Retina (tissue), 1 donor: Measurements from ENCODE around the gene PRRC2B.
A peak's percentile ranks its signal among the peaks of the same experiment; 100 is the strongest.
"Not testable (repeated sequence)": the region's sequence is repeated elsewhere in the genome, so short reads cannot be mapped to it uniquely, and the experiment has no call there.

Experiments
- DNase-seq: peaks from one replicate; pipeline ENCODE4 v3.0.0-alpha.2; 2016

The PRRC2B gene

DNA sequence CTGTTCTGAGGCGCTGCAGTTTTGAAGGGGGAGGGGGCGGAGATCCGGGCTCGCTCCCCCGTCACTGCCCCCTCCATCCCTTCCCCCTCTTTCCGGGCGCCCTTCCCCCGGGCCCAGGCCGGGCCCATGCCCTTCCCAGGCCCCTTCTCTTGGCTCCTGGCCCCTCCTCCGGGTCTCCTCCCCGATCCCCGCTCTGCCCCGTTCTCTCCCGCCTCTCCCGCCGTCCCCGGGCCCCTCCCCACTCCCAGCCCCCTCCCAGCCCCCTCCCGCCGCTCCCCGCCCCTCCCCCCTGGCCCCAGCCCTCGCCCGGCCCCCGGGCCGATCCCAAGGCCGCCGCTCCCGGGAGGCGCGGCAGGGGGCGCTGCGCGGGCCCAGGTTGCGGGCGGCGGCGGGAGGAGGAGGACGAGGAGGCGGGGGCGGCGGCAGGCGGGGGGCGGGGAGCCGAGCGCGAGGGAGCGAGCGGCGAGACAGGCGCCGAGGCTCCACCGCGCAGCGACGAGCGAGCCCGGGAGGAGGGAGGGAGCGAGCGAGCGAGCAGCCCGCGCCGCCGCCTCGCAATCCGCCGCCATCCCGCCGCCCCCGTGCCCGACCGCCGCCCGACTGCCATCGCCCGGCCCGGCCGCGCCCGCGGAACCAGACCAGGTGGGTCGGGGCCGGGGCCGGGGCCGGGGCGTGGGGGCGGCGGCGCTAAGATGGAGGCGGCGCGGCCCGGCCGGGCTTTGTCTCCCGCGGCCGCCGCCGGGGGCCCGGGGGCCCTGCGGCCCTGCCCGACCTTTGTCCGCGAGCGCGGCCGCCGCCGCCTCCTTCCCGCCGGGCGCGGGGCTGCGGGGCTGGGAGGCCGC is at the start of gene PRRC2B:
TSS of gene PRRC2B (plus strand) at position 465 of the 842 bp plus-strand sequence. CDS start 36,059 bp downstream, outside the sequence.
- peak; percentile 57 for DNase-seq

DNA sequence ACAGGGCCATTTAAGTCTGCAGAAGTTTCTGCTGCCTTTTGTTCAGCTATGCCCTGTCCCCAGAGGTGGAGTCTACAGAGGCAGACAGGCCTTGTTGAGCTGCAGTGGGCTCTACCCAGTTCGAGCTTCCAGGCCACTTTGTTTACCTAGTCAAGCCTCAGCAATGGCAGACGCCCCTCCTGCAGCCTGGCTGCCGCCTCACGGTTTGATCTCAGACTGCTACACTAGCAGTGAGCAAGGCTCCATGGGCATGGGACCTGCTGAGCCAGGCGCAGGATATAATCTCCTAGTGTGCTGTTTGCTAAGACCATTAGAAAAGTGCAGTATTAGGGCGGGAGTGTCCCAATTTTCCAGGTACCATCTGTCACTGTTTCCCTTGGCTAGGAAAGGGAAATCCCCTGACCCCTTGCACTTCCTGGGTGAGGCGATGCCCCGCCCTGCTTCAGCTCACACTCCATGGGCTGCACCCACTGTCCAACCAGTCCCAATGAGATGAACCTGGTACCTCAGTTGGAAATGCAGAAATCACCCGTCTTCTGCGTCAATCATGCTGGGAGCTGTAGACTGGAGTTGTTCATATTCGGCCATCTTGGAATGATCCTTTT is 48.9 kb upstream of the PRRC2B start:
- DNase-seq, result not testable (repeated sequence)

DNA sequence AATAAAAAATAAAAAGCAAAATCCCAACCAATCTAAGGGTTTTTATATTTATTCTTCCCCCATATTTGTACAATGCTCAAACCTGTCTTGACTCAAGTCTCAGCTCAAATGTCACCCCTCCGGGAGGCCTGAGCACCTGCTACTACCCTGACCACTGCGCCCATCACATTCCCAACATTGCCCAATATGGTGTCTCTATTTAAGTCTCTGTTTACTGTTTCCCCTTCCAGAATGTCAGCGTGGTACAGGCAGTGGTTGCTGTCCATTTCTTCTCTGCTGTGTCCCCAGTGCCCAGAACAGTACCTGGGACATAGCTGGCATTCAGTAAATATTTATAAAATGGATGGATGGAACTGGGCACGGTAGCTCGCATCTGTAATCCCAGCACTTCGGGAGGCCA is 47.3 kb upstream of the PRRC2B start:
- no peak for DNase-seq

DNA sequence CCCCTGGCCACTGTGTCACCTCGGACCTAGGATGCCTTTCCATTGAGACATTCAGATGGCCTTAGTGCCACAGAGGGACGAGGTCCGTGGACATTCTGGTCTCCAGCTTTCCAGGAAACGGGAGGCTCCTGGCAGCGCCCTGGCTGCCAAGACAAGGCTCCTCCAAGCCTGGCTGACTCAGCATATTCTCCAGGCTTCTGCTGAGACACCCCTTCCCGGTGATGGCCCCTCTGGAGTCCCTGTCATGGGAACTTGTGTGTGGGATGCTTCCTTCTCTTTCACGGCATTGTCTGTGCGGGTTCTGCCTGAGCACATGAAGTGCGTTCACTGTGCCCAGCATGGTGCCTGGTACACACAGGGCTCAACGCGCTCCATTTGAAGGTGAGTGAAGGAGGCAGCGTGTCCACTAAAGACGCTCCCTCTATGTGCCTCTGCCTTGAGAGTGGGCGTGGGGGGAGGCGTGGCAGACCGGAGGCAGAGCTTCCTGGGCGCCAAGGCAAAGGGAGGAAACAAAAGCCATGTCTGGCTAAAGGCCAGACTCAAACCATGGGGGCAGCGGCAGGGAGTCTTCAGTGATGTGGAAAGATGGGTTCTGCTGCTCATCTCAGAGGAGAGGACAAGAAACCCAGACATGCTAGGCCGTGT is 46.4 kb upstream of the PRRC2B start:
- no peak for DNase-seq

DNA sequence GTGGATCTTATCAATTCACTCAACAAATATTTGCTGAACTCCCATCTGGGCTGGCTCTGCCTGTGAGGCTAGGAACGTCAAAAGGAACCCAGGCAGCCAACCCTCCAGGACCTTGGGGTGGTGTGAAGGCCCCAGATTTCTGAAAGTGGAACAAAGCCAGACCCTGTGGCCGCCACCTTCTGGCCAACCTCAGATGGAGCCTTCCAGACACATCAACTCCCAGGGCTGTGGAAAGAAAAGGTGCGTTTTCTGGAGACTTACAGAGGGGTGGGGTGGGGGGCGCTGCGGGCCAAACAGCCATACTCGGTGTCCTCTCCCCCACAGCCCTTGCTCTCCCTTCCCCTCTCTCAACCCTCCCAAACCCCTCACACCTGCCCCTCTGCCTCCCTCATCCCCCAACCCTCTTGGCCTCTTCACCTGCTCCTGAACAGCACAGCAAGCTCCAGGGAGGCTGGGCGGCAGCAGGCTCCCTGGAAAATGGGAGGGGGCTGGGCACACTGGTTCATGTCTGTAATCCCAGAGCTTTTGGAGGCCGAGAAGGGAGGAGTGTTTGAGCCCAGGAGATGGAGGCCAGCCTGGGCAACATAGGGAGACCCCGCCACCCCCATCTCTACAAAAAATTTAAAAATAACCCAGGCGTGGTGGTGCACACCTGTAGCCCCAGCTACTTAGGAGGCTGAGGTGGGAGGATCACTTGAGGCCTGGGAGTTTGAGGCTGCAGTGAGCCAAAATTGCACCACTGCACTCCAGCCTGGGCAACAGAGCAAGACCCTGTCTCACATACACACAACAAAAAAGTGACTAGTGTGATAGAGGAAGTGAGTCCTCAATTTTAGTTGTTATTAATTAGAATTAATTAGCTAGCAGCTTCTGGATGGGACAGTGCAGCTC is 45.0 kb upstream of the PRRC2B start:
- DNase-seq, result no peak

DNA sequence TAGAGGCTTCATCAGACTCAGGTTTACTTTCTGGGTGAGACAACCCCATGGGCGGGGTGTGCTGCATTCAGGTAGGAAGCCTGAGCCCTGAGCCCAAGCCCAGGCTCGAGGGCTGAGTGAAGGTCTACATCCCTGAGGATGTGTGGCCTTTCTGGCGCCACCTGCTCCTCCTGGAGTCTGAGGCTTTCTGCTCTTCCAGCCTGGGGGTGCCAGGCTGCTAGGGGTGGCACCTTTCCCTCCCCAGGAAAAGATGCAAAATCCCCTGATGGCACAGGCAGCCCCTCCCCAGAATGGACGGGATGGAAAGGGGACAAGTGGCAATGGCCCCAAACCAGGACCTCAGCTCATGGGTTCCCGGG is 44.4 kb upstream of the PRRC2B start:
- no peak for DNase-seq

DNA sequence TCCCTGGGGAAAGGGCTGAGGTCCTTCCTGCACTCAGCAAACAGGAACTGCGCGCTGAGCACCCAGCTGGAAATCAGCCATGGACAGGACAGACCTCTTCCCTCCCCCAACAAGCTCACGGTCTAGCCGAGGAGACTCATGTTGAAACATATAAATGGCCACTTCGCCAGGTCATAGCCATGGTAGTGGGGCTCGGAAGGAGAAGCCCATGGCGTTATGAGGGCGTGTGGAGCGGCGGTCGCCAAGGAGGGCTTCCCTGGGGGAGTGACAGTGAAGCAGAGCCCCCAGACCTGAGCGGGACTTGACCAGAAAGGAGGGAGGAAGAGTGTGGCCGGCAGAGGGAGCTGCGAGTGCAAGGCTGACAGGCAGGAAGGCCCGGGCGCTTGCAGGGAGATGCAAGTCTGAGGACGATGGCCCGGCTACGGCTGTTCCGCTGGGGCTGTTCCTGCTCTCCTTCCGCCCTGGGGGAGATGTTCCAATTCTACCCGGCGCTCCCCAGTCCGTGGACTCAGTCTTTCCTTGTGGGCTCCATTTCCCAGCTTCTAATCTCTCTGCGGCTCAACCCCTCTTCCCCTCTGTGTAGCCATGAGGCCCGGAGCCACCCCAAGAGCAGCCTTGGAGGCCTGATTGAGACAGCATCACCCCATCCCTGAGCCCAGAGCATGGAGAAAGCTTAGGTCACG is 43.9 kb upstream of the PRRC2B start:
- DNase-seq, result peak; percentile 92

DNA sequence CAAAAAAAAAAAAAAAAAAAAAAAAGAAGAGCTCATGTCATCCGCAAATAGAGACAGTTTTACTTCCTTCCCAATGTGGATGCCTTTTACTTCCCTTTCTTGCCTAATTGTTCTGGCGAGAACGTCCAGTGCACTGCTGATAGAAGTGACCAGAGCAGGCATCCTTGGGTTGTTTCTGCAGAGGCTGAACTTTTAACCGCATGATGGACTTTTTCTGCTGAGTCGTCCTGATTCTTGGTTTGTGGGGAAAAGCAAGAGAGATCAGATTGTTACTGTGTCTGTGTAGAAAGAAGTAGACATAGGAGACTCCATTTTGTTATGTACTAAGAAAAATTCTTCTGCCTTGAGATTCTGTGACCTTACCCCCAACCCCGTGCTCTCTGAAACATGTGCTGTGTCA is 37.4 kb upstream of the PRRC2B start:
- not testable (repeated sequence) for DNase-seq

DNA sequence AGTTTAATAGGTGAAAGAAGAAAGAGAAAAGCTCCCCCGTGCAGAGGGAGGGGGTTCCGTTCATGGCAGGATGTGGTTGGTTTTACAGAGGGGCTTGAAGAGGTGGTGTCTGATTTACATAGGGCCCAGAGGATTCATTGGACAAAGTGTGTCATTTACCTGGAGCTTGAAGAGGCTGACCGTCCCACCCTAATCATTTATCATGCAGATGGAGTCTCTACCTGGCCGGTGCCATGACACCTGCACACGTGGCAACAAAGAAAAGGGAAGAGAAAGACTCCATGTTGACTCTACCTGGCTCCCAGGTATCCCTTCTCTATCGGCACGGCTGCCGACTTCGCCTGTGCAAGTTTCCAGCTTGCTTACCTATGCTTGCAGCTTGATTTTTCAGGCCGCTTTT is 35.3 kb upstream of the PRRC2B start:
- no peak for DNase-seq

DNA sequence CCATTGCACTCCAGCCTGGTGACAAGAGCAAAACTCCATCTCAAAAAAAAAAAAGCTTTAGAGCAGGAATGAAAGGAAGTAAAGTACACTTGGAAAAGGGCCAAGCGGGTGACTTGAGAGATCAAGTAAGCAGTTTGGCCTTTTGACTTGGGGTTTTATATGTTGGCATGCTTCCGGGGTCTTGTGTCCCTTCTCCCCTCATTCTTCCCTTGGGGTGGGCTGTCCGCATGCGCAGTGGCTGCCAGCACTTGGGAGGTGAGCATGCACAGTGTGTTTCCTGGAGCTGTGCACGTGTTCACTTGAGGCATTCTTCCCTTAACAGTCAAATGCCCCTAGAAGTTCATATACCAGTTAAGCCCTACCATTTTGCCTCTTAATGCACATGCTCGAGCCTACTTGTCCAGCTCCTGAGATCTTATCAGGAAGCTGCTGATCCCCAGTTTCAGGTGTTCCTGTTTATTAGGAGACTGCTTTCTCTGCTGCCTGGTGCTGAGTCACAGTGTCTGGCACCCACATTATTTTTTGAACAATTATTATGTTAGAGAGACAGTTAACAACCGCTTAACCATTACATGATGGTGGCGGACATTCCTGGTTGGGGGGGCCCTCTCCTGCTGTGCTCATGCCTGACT is 32.6 kb upstream of the PRRC2B start:
- no peak for DNase-seq

DNA sequence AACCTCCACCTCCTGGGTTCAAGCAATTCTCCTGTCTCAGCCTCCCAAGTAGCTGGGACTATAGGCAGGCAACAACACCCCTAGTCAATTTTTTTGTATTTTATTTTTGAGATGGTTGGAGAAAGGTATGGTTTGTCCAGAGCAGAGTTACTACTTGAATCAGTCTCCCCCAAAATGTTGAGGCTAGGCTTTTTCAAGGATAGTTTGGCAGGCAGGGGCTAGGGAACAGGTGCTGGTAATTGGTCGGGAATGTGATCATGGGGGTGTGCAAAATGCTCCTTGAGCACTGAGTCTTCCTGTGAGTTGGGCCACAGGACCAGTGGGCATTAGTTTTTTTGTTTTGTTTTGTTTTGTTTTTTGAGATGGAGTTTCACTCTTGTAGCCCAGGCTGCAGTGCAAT is 28.3 kb upstream of the PRRC2B start:
- no peak for DNase-seq

DNA sequence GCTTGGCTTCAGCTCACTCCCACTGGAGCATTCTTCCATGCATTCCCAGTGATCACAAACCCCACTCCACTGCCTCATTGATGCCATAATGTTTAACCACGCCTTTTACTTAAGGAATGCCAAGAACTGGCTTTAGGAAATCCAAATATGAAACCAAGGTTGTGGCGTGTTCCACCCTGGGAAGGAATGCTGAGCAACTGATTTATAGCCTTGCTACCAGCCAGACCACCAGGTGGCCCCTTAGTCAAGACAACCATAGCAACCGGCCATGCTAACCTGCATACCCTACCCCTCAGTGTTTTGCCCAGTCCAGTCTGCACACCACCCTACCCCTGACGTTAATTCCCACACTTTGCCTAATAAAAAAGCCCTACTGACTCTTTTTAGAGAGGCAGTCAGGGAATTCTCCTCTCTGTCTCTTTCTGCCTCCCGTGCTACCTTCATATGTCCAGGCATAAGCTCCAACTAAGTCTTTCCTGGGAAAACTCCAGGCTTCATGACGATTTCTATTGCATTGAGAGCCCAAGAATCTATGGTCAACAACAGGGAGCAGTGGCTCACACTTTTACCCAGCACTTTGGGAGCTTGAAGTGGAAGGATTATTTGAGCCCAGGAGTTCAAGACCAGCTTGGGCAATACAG is 27.0 kb upstream of the PRRC2B start:
- peak; percentile 53 for DNase-seq

DNA sequence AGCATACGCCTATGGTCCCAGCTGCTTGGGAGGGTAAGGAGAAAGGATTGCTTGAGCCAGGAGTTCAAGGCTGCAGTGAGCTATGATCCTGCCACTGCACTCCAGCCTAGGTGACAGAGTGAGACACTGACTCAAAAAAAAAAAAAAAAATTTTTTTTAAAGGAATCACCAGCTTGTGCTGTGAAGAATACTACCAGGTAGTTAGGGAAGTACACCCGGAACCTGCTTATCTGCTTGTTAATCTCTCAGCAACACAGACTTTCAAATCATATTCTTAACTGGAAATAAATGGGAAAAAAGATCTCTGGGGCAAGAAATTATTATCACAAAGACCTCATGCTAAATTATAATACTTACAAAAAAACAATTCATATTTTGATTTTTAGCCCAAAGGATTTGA is 26.4 kb upstream of the PRRC2B start:
- no peak for DNase-seq

DNA sequence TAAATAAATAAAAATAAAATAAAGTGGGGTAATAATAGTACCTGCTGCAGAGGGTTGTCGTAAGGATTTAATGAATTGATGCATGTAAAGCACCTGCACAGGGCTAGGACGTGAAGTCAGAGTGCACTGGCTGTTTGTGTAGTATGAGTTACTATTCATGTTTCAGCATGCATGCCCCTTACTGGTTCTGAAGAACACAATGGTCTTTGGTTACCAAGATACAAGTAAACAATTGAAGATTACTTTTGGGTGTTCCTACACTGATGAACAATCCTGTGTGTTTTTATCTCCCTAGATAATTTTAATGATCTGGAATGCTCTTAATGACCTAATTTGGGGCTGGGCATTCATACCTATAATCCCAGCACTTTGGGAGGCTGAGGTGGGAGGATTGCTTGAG is 23.2 kb upstream of the PRRC2B start:
- DNase-seq, result no peak

DNA sequence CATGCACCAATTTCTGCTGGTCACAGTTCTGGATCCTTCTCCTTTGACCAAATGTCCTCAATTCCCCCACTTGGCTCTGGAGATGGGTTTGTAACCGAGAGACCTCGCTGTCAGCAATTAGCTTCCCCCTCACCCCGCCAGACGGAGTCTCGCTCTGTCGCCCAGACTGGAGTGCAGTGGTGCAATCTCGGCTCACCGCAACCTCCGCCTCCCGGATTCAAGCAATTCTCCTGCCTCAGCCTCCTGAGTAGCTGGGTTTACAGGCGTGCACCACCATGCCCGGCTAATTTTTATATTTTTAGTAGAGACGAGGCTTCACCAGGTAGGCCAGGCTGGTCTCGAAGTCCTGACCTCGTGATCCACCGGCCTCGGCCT is 21.3 kb upstream of the PRRC2B start:
- not testable (repeated sequence) for DNase-seq

DNA sequence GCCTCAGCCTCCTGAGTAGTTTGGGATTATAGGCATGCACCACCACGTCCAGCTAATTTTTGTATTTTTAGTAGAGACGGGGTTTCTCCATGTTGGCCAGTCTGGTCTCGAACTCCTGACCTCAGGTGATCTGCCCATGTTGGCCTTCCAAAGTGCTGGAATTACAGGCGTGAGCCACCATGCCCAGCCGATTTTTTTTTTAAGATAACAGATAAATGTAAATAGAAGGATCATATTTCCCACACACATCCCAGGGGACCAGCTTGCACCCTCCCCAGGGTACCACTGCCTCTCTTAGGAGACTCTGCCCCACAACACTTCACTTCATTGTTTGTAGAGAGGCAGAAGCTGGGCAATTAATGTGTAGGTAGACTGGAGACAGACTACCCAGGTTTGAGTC is 19.2 kb upstream of the PRRC2B start:
- DNase-seq, result not testable (repeated sequence)

DNA sequence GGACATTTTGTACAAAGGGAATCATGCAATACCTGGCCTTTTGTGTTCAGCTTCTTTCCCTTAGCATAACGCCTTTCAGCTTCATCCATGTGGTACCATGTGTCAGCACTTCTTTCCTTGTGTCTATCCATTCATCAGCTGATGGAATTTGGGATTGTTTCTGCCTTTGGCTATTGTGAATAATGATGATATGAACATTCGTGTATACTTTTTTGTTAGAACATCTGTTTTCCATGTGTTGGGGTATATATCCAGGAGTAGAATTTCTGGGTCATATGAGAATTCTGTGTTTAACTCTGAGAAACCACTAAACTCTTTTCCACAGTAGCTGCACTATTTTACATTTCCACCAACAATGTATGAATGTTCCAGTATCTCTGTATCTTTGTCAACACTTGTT is 14.8 kb upstream of the PRRC2B start:
- no peak for DNase-seq

DNA sequence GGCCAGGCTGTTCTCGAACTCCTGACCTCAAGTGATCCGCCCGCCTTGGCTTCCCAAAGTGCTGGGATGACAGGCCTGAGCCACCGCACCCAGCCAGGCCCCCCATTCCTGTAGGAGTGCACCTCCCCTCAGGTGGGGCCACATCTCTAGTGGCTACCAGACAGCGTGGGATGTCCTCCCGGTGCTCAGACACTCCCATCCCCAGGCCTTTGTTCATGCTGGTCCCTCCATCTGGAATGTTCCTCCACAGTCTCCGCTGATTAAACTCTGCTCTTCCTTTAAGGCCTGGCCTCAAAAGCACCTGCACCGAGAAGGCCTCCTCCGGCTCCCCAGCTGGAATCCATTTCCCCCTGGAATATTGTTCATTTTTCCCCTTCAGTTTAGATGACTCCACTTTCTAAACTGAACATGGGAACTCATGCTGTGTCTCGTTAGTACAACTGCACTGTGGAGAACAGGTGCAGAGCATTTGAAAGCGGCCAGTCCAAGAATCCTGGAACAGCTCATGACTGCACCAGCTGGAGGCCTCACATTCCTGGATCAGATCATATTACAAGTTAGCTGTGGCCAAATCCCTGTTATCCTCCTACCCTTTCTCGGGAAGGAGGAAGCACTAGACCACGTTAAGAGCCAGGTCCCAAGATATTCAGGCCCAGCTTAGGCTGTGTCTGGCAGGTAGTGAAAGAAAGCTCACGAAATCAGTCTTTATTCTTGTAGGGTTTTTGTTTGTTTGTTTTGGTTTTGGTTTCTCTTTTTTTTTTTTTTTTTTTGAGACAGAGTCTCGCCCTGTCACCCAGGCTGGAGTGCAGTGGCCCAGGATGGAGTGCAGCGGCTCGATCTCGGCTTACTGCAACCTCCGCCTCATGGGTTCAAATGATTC is 10.8 kb upstream of the PRRC2B start:
- DNase-seq, result peak; percentile 50

DNA sequence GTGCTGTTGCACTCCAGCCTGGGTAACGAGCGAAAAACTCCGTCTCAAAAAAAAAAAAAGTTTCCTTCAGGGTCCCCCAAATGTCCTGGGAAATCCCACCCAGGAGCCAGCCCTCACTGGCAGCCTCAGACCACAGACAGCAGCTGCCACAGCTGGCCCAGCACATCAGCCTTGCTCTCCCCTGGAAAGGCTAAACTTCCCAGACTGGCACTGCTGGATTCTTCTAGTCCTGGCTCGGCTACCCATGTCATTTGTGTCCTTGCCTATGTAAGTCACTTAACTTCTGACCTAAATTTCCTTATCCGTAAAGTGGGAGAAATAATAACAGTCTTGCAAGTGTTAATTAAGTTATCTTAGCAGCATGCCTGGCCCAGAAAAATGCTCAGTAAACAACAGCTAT is 8.6 kb upstream of the PRRC2B start:
- DNase-seq, result no peak

DNA sequence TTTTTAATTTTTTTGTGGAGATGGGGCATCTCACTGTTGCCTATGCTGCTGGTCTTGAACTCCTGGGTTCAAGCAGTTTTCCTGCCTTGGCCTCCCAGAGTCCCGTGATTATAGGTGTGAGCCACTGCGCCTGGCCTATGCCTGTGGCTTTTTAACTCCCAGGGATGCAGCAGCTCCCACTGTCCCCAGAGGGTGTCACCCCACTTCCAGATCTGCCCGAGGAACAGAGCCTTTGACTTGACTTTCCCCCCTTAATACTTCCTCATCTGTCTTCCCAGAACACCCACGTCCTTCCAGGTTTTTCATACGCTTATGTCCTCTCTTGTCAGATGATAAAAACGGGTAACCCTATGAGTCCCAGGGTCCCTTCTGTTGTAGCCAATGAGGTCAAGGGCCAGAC is 7.6 kb upstream of the PRRC2B start:
- no peak for DNase-seq
